Trophoblast cell (in vitro differentiated cells and primary cell): Measurements from ENCODE around the gene HS6ST3.

ENCODE experiments used
- DNase-seq, 2 donors: peaks; one replicate each; pipeline ENCODE4 v3.0.0-alpha.2; 2016
- H2AFZ ChIP-seq: 2 replicates; pipeline ENCODE4 v1.6.1; 2013; ENCODE audit warnings: low read length, moderate library complexity, mild to moderate bottlenecking; ENCODE audit not compliant: insufficient read depth, poor library complexity
- H2AK5ac ChIP-seq: 2 replicates; pipeline ENCODE4 v1.6.1; 2013; ENCODE audit warnings: mild to moderate bottlenecking, low read length
- H2BK120ac ChIP-seq: 2 replicates; pipeline ENCODE4 v1.6.1; 2013; ENCODE audit warnings: low read length, mild to moderate bottlenecking, moderate library complexity; ENCODE audit not compliant: insufficient read depth, poor library complexity
- H2BK12ac ChIP-seq: 2 replicates; pipeline ENCODE4 v1.6.1; 2013; ENCODE audit warnings: mild to moderate bottlenecking, low read length, moderate library complexity
- H2BK5ac ChIP-seq: 2 replicates; pipeline ENCODE4 v1.6.1; 2013; ENCODE audit warnings: low read length, low read depth, moderate library complexity, mild to moderate bottlenecking; ENCODE audit not compliant: poor library complexity
- H3K14ac ChIP-seq: 2 replicates; pipeline ENCODE4 v1.6.1; 2013; ENCODE audit warnings: mild to moderate bottlenecking, low read length
- H3K18ac ChIP-seq: 2 replicates; pipeline ENCODE4 v1.6.1; 2013; ENCODE audit warnings: mild to moderate bottlenecking, low read length
- H3K23ac ChIP-seq: 2 replicates; pipeline ENCODE4 v1.6.1; 2013; ENCODE audit warnings: low read length
- H3K27ac ChIP-seq: 2 replicates; pipeline ENCODE4 v1.5.1; 2013; ENCODE audit warnings: low read depth, mild to moderate bottlenecking, inconsistent platforms, low read length, moderate library complexity
- H3K27me3 ChIP-seq: 2 replicates; pipeline ENCODE4 v1.6.1; 2013; ENCODE audit warnings: inconsistent platforms, mild to moderate bottlenecking, low read length, moderate library complexity; ENCODE audit not compliant: insufficient read depth
- H3K36me3 ChIP-seq, 2 experiments: 1 replicate in 1 of 2; 2 replicates in 1 of 2; pipeline ENCODE4 v1.6.1; 2013; ENCODE audit warnings: low read length in 2 of 2, mild to moderate bottlenecking in 2 of 2, moderate library complexity in 1 of 2; ENCODE audit not compliant: insufficient read depth in 2 of 2, control insufficient read depth in 1 of 2
- H3K4ac ChIP-seq: 2 replicates; pipeline ENCODE4 v1.6.1; 2013; ENCODE audit warnings: low read depth, mild to moderate bottlenecking, low read length, moderate library complexity
- H3K4me1 ChIP-seq, 2 experiments: 1 replicate in 1 of 2; 2 replicates in 1 of 2; pipeline ENCODE4 v1.6.1; 2013; ENCODE audit warnings: low read length in 2 of 2, mild to moderate bottlenecking in 2 of 2, moderate library complexity in 1 of 2; ENCODE audit not compliant: insufficient read depth in 2 of 2, control insufficient read depth in 1 of 2
- H3K4me2 ChIP-seq: 2 replicates; pipeline ENCODE4 v1.6.1; 2013; ENCODE audit warnings: inconsistent platforms, mild to moderate bottlenecking, low read length, moderate library complexity
- H3K4me3 ChIP-seq: 2 replicates; pipeline ENCODE4 v1.5.1; 2013; ENCODE audit warnings: mild to moderate bottlenecking, low read depth, low read length, inconsistent platforms
- H3K79me1 ChIP-seq: one replicate; pipeline ENCODE4 v1.6.1; 2013; ENCODE audit warnings: low read length
- H3K79me2 ChIP-seq: 2 replicates; pipeline ENCODE4 v1.6.1; 2013; ENCODE audit warnings: low read length, mild to moderate bottlenecking; ENCODE audit not compliant: control insufficient read depth, insufficient read depth, poor library complexity
- H3K9ac ChIP-seq: 2 replicates; pipeline ENCODE4 v1.6.1; 2013; ENCODE audit warnings: mild to moderate bottlenecking, low read length
- H3K9me3 ChIP-seq: 2 replicates; pipeline ENCODE4 v1.6.1; 2013; ENCODE audit warnings: low read depth, mild to moderate bottlenecking, control low read depth, inconsistent platforms, low read length; ENCODE audit not compliant: insufficient read depth
- H4K12ac ChIP-seq: 2 replicates; pipeline ENCODE4 v1.6.1; 2013; ENCODE audit warnings: low read depth, mild to moderate bottlenecking, low read length, moderate library complexity
- H4K8ac ChIP-seq: 2 replicates; pipeline ENCODE4 v1.6.1; 2013; ENCODE audit warnings: low read depth, mild to moderate bottlenecking, low read length, moderate library complexity
- H4K91ac ChIP-seq: one replicate; pipeline ENCODE4 v1.6.1; 2013; ENCODE audit warnings: low read depth, mild to moderate bottlenecking, low read length, moderate library complexity
- WGBS: extraction: QIAGEN DNeasy Blood & Tissue Kit; methylation state at CpG from one replicate; pipeline ENCODE4 v1.1.7; 2013; ENCODE audit warnings: missing lambda C conversion rate; ENCODE audit not compliant: insufficient read length, insufficient coverage; ENCODE audit errors: extremely low coverage; 5-methylcytosine and 5-hydroxymethylcytosine counted together

HS6ST3 gene

GRCh38 chr13:96581741-96582140, 491.8 kb downstream of the HS6ST3 start:
- Histone ChIP-seq H3K27ac (no peak overlapping the region), H4K12ac (no peak overlapping the region), H4K91ac (no peak overlapping the region), H3K36me3 (no peaks in the 10 kb centered on the region), H3K79me2 (no peaks in the 10 kb centered on the region), H4K8ac (no peak overlapping the region), H2BK120ac (no peak overlapping the region), H3K9ac (no peak overlapping the region), H2AK5ac (no peak overlapping the region), H2BK12ac (no peak overlapping the region), H3K79me1 (no peaks in the 10 kb centered on the region), H3K4me1 (no peaks in the 10 kb centered on the region), H3K4me3 (no peak overlapping the region), H3K23ac (no peak overlapping the region), H3K27me3 (no peaks in the 10 kb centered on the region), H3K14ac (no peak overlapping the region), H2BK5ac (no peak overlapping the region), H2AFZ (no peak overlapping the region), H3K4me2 (no peak overlapping the region), H3K9me3 (no peaks in the 10 kb centered on the region), H3K18ac (no peak overlapping the region), H3K4ac (no peak overlapping the region)
- no peak for DNase-seq

GRCh38 chr13:96615252-96615651, 525.3 kb downstream of the HS6ST3 start:
- H3K18ac ChIP-seq: no peak overlapping the region
- H2AFZ ChIP-seq: no peak overlapping the region
- no peak overlapping the region for H4K91ac ChIP-seq
- no peak overlapping the region for H3K4me3 ChIP-seq
- no peak overlapping the region for H2AK5ac ChIP-seq
- no peak overlapping the region for H3K14ac ChIP-seq
- no peak overlapping the region for H4K8ac ChIP-seq
- no peak overlapping the region for H3K4ac ChIP-seq
- no peaks in the 10 kb centered on the region for H3K79me2 ChIP-seq
- H3K9me3 ChIP-seq: no peaks in the 10 kb centered on the region
- H3K9ac ChIP-seq: no peak overlapping the region
- no peak overlapping the region for H4K12ac ChIP-seq
- no peak overlapping the region for H3K27ac ChIP-seq
- no peak overlapping the region for H2BK120ac ChIP-seq
- H3K23ac ChIP-seq: no peak overlapping the region
- no peaks in the 10 kb centered on the region for H3K79me1 ChIP-seq
- no CpG with 5 or more reads among the region's 1 CpG for WGBS
- H3K36me3 ChIP-seq: no peaks in the 10 kb centered on the region
- no peaks in the 10 kb centered on the region for H3K4me1 ChIP-seq
- no peak for DNase-seq
- no peak overlapping the region for H2BK5ac ChIP-seq
- no peaks in the 10 kb centered on the region for H3K27me3 ChIP-seq
- no peak overlapping the region for H2BK12ac ChIP-seq
- no peak overlapping the region for H3K4me2 ChIP-seq

GRCh38 chr13:96617528-96617927, 527.6 kb downstream of the HS6ST3 start:
- no peak overlapping the region for H4K91ac ChIP-seq
- no CpG with 5 or more reads among the region's 2 CpGs for WGBS

DNA sequence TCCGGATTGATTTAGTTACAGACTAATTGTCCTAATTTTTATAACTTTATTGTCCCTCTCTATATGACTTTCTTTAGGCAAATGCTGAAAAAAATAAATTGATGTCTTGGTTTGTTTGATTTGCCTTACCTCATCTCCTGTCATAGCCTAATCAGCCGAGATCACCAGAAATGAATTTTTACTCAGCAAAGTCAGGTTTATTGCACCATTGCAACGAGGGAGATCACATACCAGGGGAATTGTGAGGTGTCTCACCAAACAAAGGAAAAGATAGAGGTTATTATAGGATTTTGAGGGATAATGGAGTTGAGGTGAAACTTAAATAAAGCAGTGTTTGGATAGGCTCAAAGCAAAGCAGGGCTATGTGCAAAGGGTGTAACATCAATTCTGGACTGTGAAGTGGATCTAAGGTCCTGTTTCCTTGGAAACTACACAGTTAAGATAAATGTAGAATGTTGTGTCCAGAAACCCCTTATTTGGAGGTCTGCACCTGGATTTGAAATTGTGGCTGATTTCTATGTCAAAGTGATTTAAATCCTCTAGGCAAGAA, 531.8 kb downstream of the HS6ST3 start:
- Histone ChIP-seq H2BK120ac (no peak overlapping the region), H2BK12ac (no peak overlapping the region), H3K27ac (no peak overlapping the region), H3K18ac (no peak overlapping the region), H3K4me2 (no peak overlapping the region), H3K27me3 (no peaks in the 10 kb centered on the region), H4K91ac (no peak overlapping the region), H3K9ac (no peak overlapping the region), H3K23ac (no peak overlapping the region), H3K9me3 (no peaks in the 10 kb centered on the region), H3K4me1 (no peaks in the 10 kb centered on the region), H3K79me1 (no peaks in the 10 kb centered on the region), H3K79me2 (no peaks in the 10 kb centered on the region), H4K8ac (no peak overlapping the region), H4K12ac (no peak overlapping the region), H2AK5ac (no peak overlapping the region), H2BK5ac (no peak overlapping the region), H2AFZ (no peak overlapping the region), H3K14ac (no peak overlapping the region), H3K4me3 (no peak overlapping the region), H3K4ac (no peak overlapping the region), H3K36me3 (no peaks in the 10 kb centered on the region)
- no CpG with 5 or more reads among the region's 3 CpGs for WGBS
- no peak for DNase-seq

More at GRCh38 chr13:96617528-96617927, 527.6 kb downstream of the HS6ST3 start:
- no peak overlapping the region for H4K12ac ChIP-seq
- H3K9me3 ChIP-seq: no peaks in the 10 kb centered on the region
- H3K4me1 ChIP-seq: no peaks in the 10 kb centered on the region
- H2AFZ ChIP-seq: no peak overlapping the region
- H3K79me1 ChIP-seq: no peaks in the 10 kb centered on the region
- H3K4ac ChIP-seq: no peak overlapping the region
- no peaks in the 10 kb centered on the region for H3K27me3 ChIP-seq
- H3K79me2 ChIP-seq: no peaks in the 10 kb centered on the region
- H3K4me2 ChIP-seq: no peak overlapping the region
- no peak overlapping the region for H2AK5ac ChIP-seq
- H2BK5ac ChIP-seq: no peak overlapping the region
- no peak overlapping the region for H2BK12ac ChIP-seq
- H3K4me3 ChIP-seq: no peak overlapping the region
- no peak overlapping the region for H3K27ac ChIP-seq
- no peak overlapping the region for H4K8ac ChIP-seq
- no peaks in the 10 kb centered on the region for H3K36me3 ChIP-seq
- no peak for DNase-seq
- no peak overlapping the region for H3K23ac ChIP-seq
- no peak overlapping the region for H2BK120ac ChIP-seq
- H3K9ac ChIP-seq: no peak overlapping the region
- H3K14ac ChIP-seq: no peak overlapping the region
- H3K18ac ChIP-seq: no peak overlapping the region
